IMR-90 (cell line): Measurements from ENCODE around the gene SH3RF1. TPM values are rescaled to one million over a fixed set of nuclear protein-coding genes. Genes with fewer than 3 reads are reported as not detected.
"Not testable (repeated sequence)": the region's sequence is repeated elsewhere in the genome, so short reads cannot be mapped to it uniquely, and the experiment has no call there.

ENCODE experiments used
- ATAC-seq: fragments of 200-7000 bp; cut with Tn5 transposase; 2 replicates; pipeline ENCODE4 v1.9.1; 2020; ENCODE audit warnings: low read depth, mild to moderate bottlenecking, moderate library complexity
- BruUV-seq: library from RNA; stranded (reverse); fragments of 400-500 nt; replicated peaks from 2 replicates; lab custom pipeline; 2021; lab: Mats Ljungman, UMichigan
- CTCF ChIA-PET: fragments of 300-600 bp; formaldehyde crosslinking; extraction: SDS; loops from one replicate; lab custom pipeline; 2021; ENCODE audit warnings: antibody characterized with exemption; lab: Yijun Ruan, JAX
- POLR2A ChIA-PET: fragments of 300-600 bp; sonication (Branson Sonifier 250); formaldehyde crosslinking; loops from one replicate; lab custom pipeline; 2022; ENCODE audit warnings: antibody characterized with exemption; ENCODE audit not compliant: unreplicated experiment; lab: Charles Lee
- DNase-seq: peaks from one replicate; pipeline ENCODE4 v3.0.0; 2013
- H2AFZ ChIP-seq: replicated peaks from 2 replicates; pipeline ENCODE3; 2013; ENCODE audit warnings: low read length, mild to moderate bottlenecking; ENCODE audit not compliant: poor library complexity
- H2AK5ac ChIP-seq: 2 replicates; pipeline ENCODE4 v1.6.1; 2013; ENCODE audit warnings: low read depth, low read length, inconsistent platforms
- H2AK9ac ChIP-seq: replicated peaks from 2 replicates; pipeline ENCODE3; 2013; ENCODE audit warnings: mild to moderate bottlenecking, low read depth, low read length, moderate library complexity; ENCODE audit not compliant: poor library complexity
- H2BK120ac ChIP-seq: 2 replicates; pipeline ENCODE4 v1.6.1; 2013; ENCODE audit warnings: low read depth, low read length, inconsistent platforms
- H2BK15ac ChIP-seq: 3 replicates; pipeline ENCODE4 v1.6.1; 2013; ENCODE audit warnings: low read depth, low read length, inconsistent platforms
- H2BK20ac ChIP-seq: 2 replicates; pipeline ENCODE4 v1.6.1; 2013; ENCODE audit warnings: low read depth, mild to moderate bottlenecking, inconsistent platforms, low read length, moderate library complexity
- H2BK5ac ChIP-seq: 2 replicates; pipeline ENCODE4 v1.6.1; 2013; ENCODE audit warnings: mild to moderate bottlenecking, low read depth, low read length, inconsistent platforms; ENCODE audit not compliant: poor library complexity, severe bottlenecking
- H3K14ac ChIP-seq: replicated peaks from 2 replicates; pipeline ENCODE4 v1.6.1; 2013; ENCODE audit warnings: low read depth, low read length, inconsistent platforms
- H3K18ac ChIP-seq: 2 replicates; pipeline ENCODE4 v1.6.1; 2013; ENCODE audit warnings: low read depth, low read length, control low read depth
- H3K23ac ChIP-seq: 2 replicates; pipeline ENCODE4 v1.6.1; 2013; ENCODE audit warnings: low read depth, low read length, inconsistent platforms
- H3K27ac ChIP-seq: 2 replicates; pipeline ENCODE4 v1.5.1; 2013; ENCODE audit warnings: mild to moderate bottlenecking, control low read depth, low read length; ENCODE audit not compliant: insufficient read depth
- H3K27me3 ChIP-seq: 2 replicates; pipeline ENCODE4 v1.6.1; 2013; ENCODE audit warnings: low read length; ENCODE audit not compliant: control insufficient read depth, insufficient read depth
- H3K36me3 ChIP-seq: 2 replicates; pipeline ENCODE4 v1.6.1; 2013; ENCODE audit warnings: low read length, mixed read lengths; ENCODE audit not compliant: control insufficient read depth, insufficient read depth
- H3K4ac ChIP-seq: 2 replicates; pipeline ENCODE4 v1.6.1; 2013; ENCODE audit warnings: low read depth, low read length, inconsistent platforms
- H3K4me1 ChIP-seq: 2 replicates; pipeline ENCODE4 v1.6.1; 2013; ENCODE audit warnings: low read length, mixed read lengths; ENCODE audit not compliant: control insufficient read depth, insufficient read depth
- H3K4me2 ChIP-seq: 2 replicates; pipeline ENCODE4 v1.6.1; 2013; ENCODE audit warnings: low read depth, mild to moderate bottlenecking, control low read depth, low read length, moderate library complexity
- H3K4me3 ChIP-seq: 2 replicates; pipeline ENCODE4 v1.5.1; 2013; ENCODE audit warnings: low read depth, mild to moderate bottlenecking, control low read depth, low read length, moderate library complexity; ENCODE audit not compliant: insufficient read depth
- H3K56ac ChIP-seq: 2 replicates; pipeline ENCODE4 v1.6.1; 2013; ENCODE audit warnings: low read length, inconsistent platforms; ENCODE audit not compliant: insufficient read depth; ENCODE audit errors: extremely low read depth
- H3K79me1 ChIP-seq, 2 experiments: 2 replicates each; pipeline ENCODE4 v1.6.1; 2013; ENCODE audit warnings: low read length in 2 of 2, inconsistent platforms in 1 of 2, low read depth in 1 of 2
- H3K9ac ChIP-seq: 2 replicates; pipeline ENCODE4 v1.6.1; 2013; ENCODE audit warnings: low read depth, low read length, control low read depth
- H3K9me1 ChIP-seq: 2 replicates; pipeline ENCODE4 v1.6.1; 2013; ENCODE audit warnings: low read length, inconsistent platforms; ENCODE audit not compliant: insufficient read depth
- H3K9me3 ChIP-seq: 2 replicates; pipeline ENCODE4 v1.6.1; 2013; ENCODE audit warnings: low read length; ENCODE audit not compliant: control insufficient read depth, insufficient read depth
- H4K20me1 ChIP-seq: 2 replicates; pipeline ENCODE4 v1.6.1; 2013; ENCODE audit warnings: low read length, inconsistent platforms; ENCODE audit not compliant: insufficient read depth
- H4K5ac ChIP-seq: 2 replicates; pipeline ENCODE4 v1.6.1; 2013; ENCODE audit warnings: mild to moderate bottlenecking, low read depth, low read length, control low read depth
- H4K8ac ChIP-seq, 2 experiments: 2 replicates each; pipeline ENCODE4 v1.6.1; 2013; ENCODE audit warnings: low read depth in 2 of 2, low read length in 2 of 2, control low read depth in 1 of 2, inconsistent platforms in 1 of 2
- H4K91ac ChIP-seq: 2 replicates; pipeline ENCODE4 v1.6.1; 2013; ENCODE audit warnings: low read depth, low read length, inconsistent platforms; ENCODE audit not compliant: insufficient read depth
- CEBPB ChIP-seq: IDR thresholded peaks from 2 replicates; pipeline ENCODE4 v1.6.1; 2012; ENCODE audit warnings: low read depth, low read length, improper control_type of control experiment
- CHD1 ChIP-seq: IDR thresholded peaks from 2 replicates; pipeline ENCODE4 v1.6.1; 2012; ENCODE audit warnings: low read depth, low read length, improper control_type of control experiment
- FOS ChIP-seq: fragments of 150-350 bp; IDR thresholded peaks from 2 replicates; pipeline ENCODE4 v1.6.1; 2016; ENCODE audit warnings: low read depth, low read length
- MAZ ChIP-seq: IDR thresholded peaks from 2 replicates; pipeline ENCODE4 v1.6.1; 2012; ENCODE audit warnings: low read depth, mild to moderate bottlenecking, low read length, improper control_type of control experiment, moderate library complexity, borderline replicate concordance
- POLR2A ChIP-seq: IDR thresholded peaks from 2 replicates; pipeline ENCODE4 v1.6.1; 2012; ENCODE audit warnings: mild to moderate bottlenecking, low read depth, low read length
- SMC3 ChIP-seq: fragments of 150-350 bp; IDR thresholded peaks from 2 replicates; pipeline ENCODE4 v1.6.1; 2016; ENCODE audit warnings: low read depth, mild to moderate bottlenecking, antibody characterized with exemption, low read length, moderate library complexity
- USF2 ChIP-seq: fragments of 150-350 bp; IDR thresholded peaks from 2 replicates; pipeline ENCODE4 v1.6.1; 2017; ENCODE audit warnings: mild to moderate bottlenecking, antibody characterized with exemption, low read length, low read depth
- WGBS, 2 experiments: methylation state at CpG; one replicate each; pipeline versions ENCODE4 v1.1.5 to v1.1.7; 2013; ENCODE audit warnings: missing lambda C conversion rate in 2 of 2; ENCODE audit not compliant: insufficient read length in 1 of 2; ENCODE audit errors: extremely low coverage in 2 of 2; 5-methylcytosine and 5-hydroxymethylcytosine counted together
- dilution Hi-C: fragments of 300-500 bp; cut with HindIII; formaldehyde crosslinking; loops from one replicate; pipeline ENCODE4 v1.14.3; 2018; ENCODE audit warnings: low sequenced_read_pairs; ENCODE audit not compliant: unreplicated experiment
- in situ Hi-C: fragments of 300-500 bp; cut with MboI; formaldehyde crosslinking; loops from 3 replicates; pipeline ENCODE4 v1.14.3; 2019; ENCODE audit warnings: low sequenced_read_pairs, inconsistent platforms, mixed read lengths
- intact Hi-C: fragments of 100-400 bp; cut with micrococcal nuclease; formaldehyde crosslinking; loops from 2 replicates; pipeline ENCODE4 v1.10.0; 2022
- polyA plus RNA-seq, 3 experiments: library from polyadenylated mRNA; depleted of rRNA; stranded (reverse); fragments of >200 nt; gene quantifications; 2 replicates each; pipeline ENCODE4 v1.2.3, GENCODE V29; 2012; ENCODE audit warnings: low replicate concordance in 1 of 3
- total RNA-seq: library from RNA; depleted of rRNA; stranded (reverse); fragments of >200 nt; gene quantifications from 2 replicates; pipeline ENCODE4 v1.2.3, GENCODE V29; 2012

SH3RF1 gene
- total and polyA plus RNA-seq, 2 of the 4 experiments (the other 2 are of a cell fraction), result 22.0 to 29.8 TPM

GRCh38 chr4:169195032-169195431 lies 75.7 kb downstream of the SH3RF1 start:
- TF ChIP-seq FOS (no peak), SMC3 (no peak), USF2 (no peak), POLR2A (no peak), MAZ (no peak), CEBPB (no peak), CHD1 (no peak)

GRCh38 chr4:169189968-169190367 lies 80.8 kb downstream of the SH3RF1 start:
- H4K5ac ChIP-seq, H3K9me3 ChIP-seq, intact Hi-C loops, H2BK5ac ChIP-seq, H3K27ac ChIP-seq, H2BK15ac ChIP-seq, H3K14ac ChIP-seq, H3K27me3 ChIP-seq, H2AK5ac ChIP-seq, H3K4ac ChIP-seq, BruUV-seq, dilution Hi-C loops, H4K8ac ChIP-seq, H3K9ac ChIP-seq, H3K56ac ChIP-seq, H2AFZ ChIP-seq, H3K4me2 ChIP-seq, H3K18ac ChIP-seq, H4K91ac ChIP-seq, POLR2A ChIA-PET, H3K4me3 ChIP-seq, ATAC-seq, H3K23ac ChIP-seq, H2AK9ac ChIP-seq, H2BK20ac ChIP-seq, DNase-seq, H2BK120ac ChIP-seq, H3K36me3 ChIP-seq, in situ Hi-C loops: not testable (repeated sequence)
- CTCF ChIA-PET, result interaction anchor here (0.6 kb wide), 1 partner anchor 955 kb away, joined by 3 read pairs; no protein-coding TSS in a partner anchor
- Histone ChIP-seq H3K9me1 (peaks cover 13% of the 10 kb centered on the region), H4K20me1 (peaks cover 52% of the 10 kb centered on the region), H3K79me1 (peaks cover 24 to 63% of the 10 kb centered on the region in 2 experiments), H3K4me1 (peaks cover 13% of the 10 kb centered on the region)
- no CpG with 5 or more reads among the region's 2 CpGs for WGBS, 2 experiments

More at GRCh38 chr4:169195032-169195431, 75.7 kb downstream of the SH3RF1 start:
- Histone ChIP-seq H2BK15ac (no peak overlapping the region), H3K18ac (no peak overlapping the region), H3K4ac (no peak overlapping the region), H3K79me1 (peaks cover 17 to 36% of the 10 kb centered on the region in 2 experiments; a peak in 3 of 4 replicates), H3K36me3 (no peaks in the 10 kb centered on the region; the same call in 1 of the 2 replicates), H2AK9ac (no peak overlapping the region), H3K4me1 (peaks cover 4% of the 10 kb centered on the region; the same call in 1 of the 2 replicates), H3K23ac (no peak overlapping the region), H3K56ac (no peak overlapping the region), H3K27ac (no peak overlapping the region), H3K9me3 (no peaks in the 10 kb centered on the region; the same call in 1 of the 2 replicates), H2AFZ (no peak overlapping the region), H2AK5ac (no peak overlapping the region), H4K5ac (no peak overlapping the region), H3K4me2 (no peak overlapping the region), H3K4me3 (no peak overlapping the region), H2BK120ac (no peak overlapping the region), H4K8ac (no peak overlapping the region), H2BK5ac (no peak overlapping the region), H2BK20ac (no peak overlapping the region), H3K9me1 (no peaks in the 10 kb centered on the region), H4K20me1 (peaks cover 25% of the 10 kb centered on the region), H3K9ac (no peak overlapping the region), H3K14ac (no peak overlapping the region), H4K91ac (no peak overlapping the region), H3K27me3 (no peaks in the 10 kb centered on the region)
- in situ Hi-C loops (no loop called here), dilution Hi-C loops (no loop called here), intact Hi-C loops (no loop called here)
- ChIA-PET CTCF (no interaction called here), POLR2A (no interaction called here)
- DNase-seq (no peak), ATAC-seq (no peak)
- no TSS peak for BruUV-seq
